Thymus (tissue), 11 donors: ENCODE results near the gene EMC9. TPM values are rescaled to one million over a fixed set of nuclear protein-coding genes. Genes with fewer than 3 reads are reported as not detected.
"Not testable (repeated sequence)": the region's sequence is repeated elsewhere in the genome, so short reads cannot be mapped to it uniquely, and the experiment has no call there.

Source experiments
- DNase-seq, 9 donors: peaks; one replicate each; pipeline ENCODE4 v3.0.0-alpha.2; 2013; ENCODE audit warnings: low spot score in 9 of 9, low read depth in 6 of 9, missing footprints in 1 of 9
- H3K27ac ChIP-seq, 2 donors: one replicate each; pipeline ENCODE4 v1.5.1; 2013; ENCODE audit warnings: control low read depth in 1 of 2, low read depth in 1 of 2, low read length in 1 of 2, mild to moderate bottlenecking in 1 of 2, moderate library complexity in 1 of 2
- H3K27me3 ChIP-seq, 2 donors: one replicate each; pipeline ENCODE4 v1.5.1; 2013; ENCODE audit warnings: low read length in 1 of 2; ENCODE audit not compliant: control insufficient read depth in 2 of 2, insufficient read depth in 1 of 2
- H3K36me3 ChIP-seq, 2 donors: one replicate each; pipeline ENCODE4 v1.5.1; 2013; ENCODE audit warnings: low read length in 1 of 2, mild to moderate bottlenecking in 1 of 2, moderate library complexity in 1 of 2; ENCODE audit not compliant: control insufficient read depth in 2 of 2, insufficient read depth in 2 of 2
- H3K4me1 ChIP-seq, 2 donors: one replicate each; pipeline ENCODE4 v1.5.1; 2013; ENCODE audit warnings: low read length in 2 of 2; ENCODE audit not compliant: control insufficient read depth in 2 of 2, insufficient read depth in 2 of 2
- H3K4me3 ChIP-seq, 2 donors: one replicate each; pipeline ENCODE4 v1.5.1; 2013; ENCODE audit warnings: low read length in 2 of 2, control low read depth in 1 of 2, mild to moderate bottlenecking in 1 of 2
- H3K9me3 ChIP-seq, 2 donors: one replicate each; pipeline ENCODE4 v1.5.1; 2013; ENCODE audit warnings: low read length in 1 of 2, mild to moderate bottlenecking in 1 of 2; ENCODE audit not compliant: control insufficient read depth in 2 of 2, insufficient read depth in 1 of 2
- WGBS: extraction: QIAGEN DNeasy Blood & Tissue Kit; methylation state at CpG from one replicate; pipeline ENCODE4 v1.1.7; 2013; 5-methylcytosine and 5-hydroxymethylcytosine counted together
- polyA plus RNA-seq: library from polyadenylated mRNA; stranded (reverse); fragments of 200-250 nt; gene quantifications from one replicate; pipeline ENCODE4 v1.2.3, GENCODE V29; 2013
- total RNA-seq: library from RNA; stranded (reverse); fragments of 120-200 nt; gene quantifications from one replicate; pipeline ENCODE4 v1.2.4, GENCODE V29; 2013
- donor health status: healthy.

EMC9 gene
- total and polyA plus RNA-seq, 2 donors, result 26.8 to 40.8 TPM

- H3K4me1 ChIP-seq, result peaks cover 2% of the 10 kb centered on the region in 2 donors
- no peaks in the 10 kb centered on the region for H3K36me3 ChIP-seq
- no peak for DNase-seq
- 49% methylated on average over 5 of the region's 5 CpGs for WGBS
- H3K9me3 ChIP-seq, result no peaks in the 10 kb centered on the region
- peak overlapping the region; percentile 22 to 89 for H3K27ac ChIP-seq
- H3K4me3 ChIP-seq, result no peak overlapping the region
- no peaks in the 10 kb centered on the region for H3K27me3 ChIP-seq
These were observed 33.0 kb downstream of the EMC9 start for GRCh38 chr14:24108336-24108874.

GRCh38 chr14:24106672-24107271 lies 34.6 kb downstream of the EMC9 start:
- DNase-seq, result no peak
- 98% methylated on average over 4 of the region's 4 CpGs for WGBS
- Histone ChIP-seq H3K27ac (no peak overlapping the region), H3K4me1 (no peaks in the 10 kb centered on the region), H3K36me3 (no peaks in the 10 kb centered on the region), H3K4me3 (no peak overlapping the region), H3K9me3 (no peaks in the 10 kb centered on the region), H3K27me3 (no peaks in the 10 kb centered on the region)

- H3K27me3 ChIP-seq, H3K9me3 ChIP-seq, DNase-seq, H3K4me3 ChIP-seq, H3K4me1 ChIP-seq, H3K36me3 ChIP-seq, H3K27ac ChIP-seq: not testable (repeated sequence)
- WGBS, result 98% methylated on average over 8 of the region's 8 CpGs
These were observed 35.7 kb downstream of the EMC9 start for GRCh38 chr14:24105609-24106239.

GRCh38 chr14:24103451-24103850 lies 37.9 kb downstream of the EMC9 start:
- H3K4me1 ChIP-seq, result no peaks in the 10 kb centered on the region
- H3K36me3 ChIP-seq, result peaks cover 7 to 8% of the 10 kb centered on the region in 2 donors
- no peak overlapping the region for H3K4me3 ChIP-seq
- 98% methylated on average over 13 of the region's 13 CpGs for WGBS
- no peaks in the 10 kb centered on the region for H3K27me3 ChIP-seq
- H3K27ac ChIP-seq, result no peak overlapping the region
- no peaks in the 10 kb centered on the region for H3K9me3 ChIP-seq
- DNase-seq, result no peak

GRCh38 chr14:24102357-24103048 lies 38.9 kb downstream of the EMC9 start:
- Histone ChIP-seq H3K27ac (no peak overlapping the region), H3K27me3 (no peaks in the 10 kb centered on the region), H3K4me3 (no peak overlapping the region), H3K36me3 (peaks cover 9 to 14% of the 10 kb centered on the region in 2 donors), H3K9me3 (no peaks in the 10 kb centered on the region), H3K4me1 (no peaks in the 10 kb centered on the region)
- DNase-seq, result no peak
- 97% methylated on average over 7 of the region's 7 CpGs for WGBS

GRCh38 chr14:24100982-24101494 lies 40.4 kb downstream of the EMC9 start:
- Histone ChIP-seq H3K4me1 (no peaks in the 10 kb centered on the region), H3K9me3 (no peaks in the 10 kb centered on the region), H3K36me3 (peaks cover 9 to 14% of the 10 kb centered on the region in 2 donors), H3K27ac (no peak overlapping the region), H3K4me3 (no peak overlapping the region), H3K27me3 (no peaks in the 10 kb centered on the region)
- WGBS, result 100% methylated on average over 3 of the region's 3 CpGs
- no peak for DNase-seq

GRCh38 chr14:24100197-24100981 lies 41.0 kb downstream of the EMC9 start:
- WGBS, result 96% methylated on average over 4 of the region's 4 CpGs
- no peaks in the 10 kb centered on the region for H3K27me3 ChIP-seq
- peaks cover 0 to 3% of the 10 kb centered on the region in 2 donors for H3K4me1 ChIP-seq
- DNase-seq, result no peak
- no peaks in the 10 kb centered on the region for H3K9me3 ChIP-seq
- no peak overlapping the region for H3K4me3 ChIP-seq
- no peak overlapping the region for H3K27ac ChIP-seq
- peaks cover 9 to 14% of the 10 kb centered on the region in 2 donors for H3K36me3 ChIP-seq

GRCh38 chr14:24098927-24099813 lies 42.2 kb downstream of the EMC9 start:
- no peaks in the 10 kb centered on the region for H3K9me3 ChIP-seq
- WGBS, result 97% methylated on average over 17 of the region's 17 CpGs
- peaks cover 4 to 15% of the 10 kb centered on the region in 2 donors for H3K4me1 ChIP-seq
- no peak for DNase-seq
- no peak overlapping the region for H3K4me3 ChIP-seq
- H3K27ac ChIP-seq, result no peak overlapping the region
- peaks cover 9 to 14% of the 10 kb centered on the region in 2 donors for H3K36me3 ChIP-seq
- H3K27me3 ChIP-seq, result no peaks in the 10 kb centered on the region
